HepG2 (cell line): ENCODE data around the gene THSD4. TPM values are rescaled to one million over a fixed set of nuclear protein-coding genes. Genes with fewer than 3 reads are reported as not detected.

ENCODE experiments used
- DMTF1 ChIP-seq: sonication (generic); formaldehyde crosslinking; IDR thresholded peaks from 2 replicates; pipeline ENCODE4 v1.4.0; 2020; ENCODE audit warnings: mild to moderate bottlenecking, missing genetic modification reagents
- HNF4G ChIP-seq, 2 experiments: sonication (generic) in 1 of 2; formaldehyde crosslinking in 1 of 2; IDR thresholded peaks; 2 replicates each; pipeline versions ENCODE4 v1.4.0 to v1.6.1; 2011 to 2020; ENCODE audit warnings: borderline replicate concordance in 2 of 2, low read depth in 2 of 2, mild to moderate bottlenecking in 2 of 2, low read length in 1 of 2, missing genetic modification reagents in 1 of 2, moderate library complexity in 1 of 2
- NR2F2 ChIP-seq: IDR thresholded peaks from 2 replicates; pipeline ENCODE4 v1.6.1; 2012; ENCODE audit warnings: low read depth, inconsistent platforms, borderline replicate concordance
- SIN3B ChIP-seq: fragments of 150-350 bp; IDR thresholded peaks from 2 replicates; pipeline ENCODE4 v1.6.1; 2014; ENCODE audit warnings: low read length
- ZBTB34 ChIP-seq: sonication (generic); formaldehyde crosslinking; IDR thresholded peaks from 2 replicates; pipeline ENCODE4 v1.8.0; 2022; ENCODE audit warnings: mild to moderate bottlenecking, missing genetic modification reagents
- ZNF788 ChIP-seq: sonication (generic); formaldehyde crosslinking; IDR thresholded peaks from 2 replicates; pipeline ENCODE4 v1.5.0; 2020; ENCODE audit warnings: mild to moderate bottlenecking, missing genetic modification reagents, borderline replicate concordance
- polyA plus RNA-seq, 8 experiments: library from polyadenylated mRNA; depleted of rRNA in 3 of 8; stranded (reverse) in 7 of 8; unstranded in 1 of 8; fragments of >200 nt; fragmentation: Illumina TruSeq in 4 of 8; extraction: Trizol in 4 of 8; gene quantifications; 2 replicates each; pipeline versions ENCODE4 v1.2.1 to v1.2.3, GENCODE V29; 2011 to 2016; ENCODE audit warnings: low read depth in 4 of 8, missing spikeins in 1 of 8, mixed read lengths in 1 of 8; ENCODE audit not compliant: insufficient read depth in 1 of 8
- total RNA-seq, 5 experiments: library from RNA; depleted of rRNA; stranded (reverse); fragments of >200 nt; fragmentation: Illumina TruSeq; extraction: Trizol; gene quantifications; 2 replicates each; pipeline ENCODE4 v1.2.3, GENCODE V29; 2016; ENCODE audit warnings: low read depth in 1 of 5

The THSD4 gene
- total and polyA plus RNA-seq, 2 of the 13 experiments (the other 11 are each of a cell fraction or from before 2014, with no cell fraction given): 0.07 to 0.21 TPM

- TF ChIP-seq ZBTB34 (CRISPR knock-in tag) (no peak), NR2F2 (no peak), HNF4G (IDR thresholded peaks at IDR 0.05; ENCODE audit: borderline replicate concordance, low read depth, low read length) (no peak), HNF4G (CRISPR knock-in tag; IDR thresholded peaks at IDR 0.05; ENCODE audit: borderline replicate concordance, low read depth) (no peak), ZNF788 (CRISPR knock-in tag) (no peak), DMTF1 (CRISPR knock-in tag) (no peak), SIN3B (no peak)
- TF ChIP-seq, all 625 proteins: peak for 0
Observed at GRCh38 chr15:71124937-71125790, 9.9 kb downstream of the THSD4 start (continued).
